HG03280 (cell line): ENCODE data around the gene POLR2C.

Source experiments
- ATAC-seq: cut with Tn5 transposase; IDR thresholded peaks from one replicate; pipeline ENCODE4 v1.9.1; 2021; ENCODE audit warnings: mild to moderate bottlenecking, moderate library complexity; ENCODE audit not compliant: unreplicated experiment

Gene POLR2C

DNA sequence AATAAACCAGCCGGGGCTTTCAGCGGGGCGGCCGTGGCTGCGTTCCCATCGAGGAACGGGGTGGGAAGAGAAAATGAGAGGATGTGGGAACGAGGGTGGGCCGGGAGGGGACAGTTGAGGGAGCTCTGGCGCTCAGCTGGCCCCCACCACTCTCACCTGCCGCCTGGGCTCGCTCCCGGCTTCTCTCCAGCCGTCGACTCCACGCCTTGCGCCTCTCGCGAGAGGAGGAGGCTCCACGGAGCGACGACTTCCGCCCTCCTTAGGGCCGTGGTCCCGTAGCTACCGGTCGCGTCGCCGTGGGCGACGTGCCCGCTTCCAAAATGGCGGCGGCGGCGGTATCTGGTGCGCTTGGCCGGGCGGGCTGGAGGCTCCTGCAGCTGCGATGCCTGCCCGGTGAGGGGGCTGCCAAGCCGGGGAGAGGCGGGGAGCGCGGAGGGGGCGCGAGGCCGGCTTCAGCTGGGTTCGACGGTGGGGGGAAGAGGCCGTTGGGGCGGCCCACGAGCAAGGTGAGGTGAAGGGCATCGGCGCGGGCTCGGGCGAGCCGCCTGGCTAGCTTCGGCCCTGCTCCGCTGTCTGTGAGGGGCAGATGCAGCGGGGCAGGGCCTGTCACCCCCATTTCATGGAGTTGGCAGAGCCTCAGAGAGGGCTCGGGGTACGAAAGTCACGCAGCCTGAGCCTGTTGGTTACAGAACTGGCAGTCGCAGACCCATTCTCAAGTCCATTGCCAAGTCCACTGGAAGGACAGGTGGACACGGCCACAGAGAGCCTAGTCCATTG, 15.1 kb upstream of the POLR2C start, which contains the start of the genes CIAPIN1 and COQ9:
CIAPIN1 (minus strand) TSS at position 200 of the 777 bp plus-strand sequence. CDS start 6,457 bp downstream, outside the sequence.
COQ9 (plus strand) TSS at position 294 of the 777 bp plus-strand sequence; CDS start at position 321, 27 bp downstream.
- peak; percentile 97 for ATAC-seq

DNA sequence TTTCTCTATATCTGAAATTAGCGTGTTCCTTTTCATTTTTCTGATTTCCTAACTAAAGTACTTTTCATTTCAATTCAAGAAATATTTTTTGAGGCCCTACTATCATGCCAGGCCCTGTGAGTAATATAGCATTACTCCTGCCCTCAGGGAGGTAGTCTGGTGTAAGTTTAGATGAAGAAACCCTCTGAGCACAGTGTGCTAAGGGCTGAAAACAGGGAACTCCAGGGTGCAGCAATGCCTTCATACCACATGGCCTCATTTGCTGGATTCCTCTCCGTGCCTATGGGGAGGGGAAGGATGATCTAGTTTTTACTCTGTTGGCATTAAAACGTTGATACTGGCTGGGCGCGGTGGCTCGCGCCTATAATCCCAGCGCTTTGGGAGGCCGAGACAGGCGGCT, 10.5 kb upstream of the POLR2C start:
- no peak for ATAC-seq

DNA sequence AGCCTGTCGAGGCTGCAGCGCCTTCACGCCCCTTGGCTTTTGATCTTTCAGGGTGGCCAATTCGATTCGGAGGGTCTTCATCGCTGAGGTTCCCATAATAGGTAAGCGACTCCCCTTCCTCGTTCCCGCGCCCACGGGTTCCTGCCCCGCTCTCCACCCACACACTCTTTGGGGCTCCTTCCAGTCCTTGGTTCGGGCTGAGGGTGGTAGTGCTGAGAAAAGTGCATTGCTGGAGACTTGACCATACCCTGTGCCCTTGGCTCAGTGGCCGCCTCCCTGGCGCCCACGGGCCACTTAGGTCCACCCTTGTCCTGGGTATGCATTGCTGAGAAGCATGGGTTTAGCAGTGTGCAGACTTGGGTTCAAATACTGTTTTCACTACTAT, 491 bp downstream of the POLR2C start:
- ATAC-seq: no peak

DNA sequence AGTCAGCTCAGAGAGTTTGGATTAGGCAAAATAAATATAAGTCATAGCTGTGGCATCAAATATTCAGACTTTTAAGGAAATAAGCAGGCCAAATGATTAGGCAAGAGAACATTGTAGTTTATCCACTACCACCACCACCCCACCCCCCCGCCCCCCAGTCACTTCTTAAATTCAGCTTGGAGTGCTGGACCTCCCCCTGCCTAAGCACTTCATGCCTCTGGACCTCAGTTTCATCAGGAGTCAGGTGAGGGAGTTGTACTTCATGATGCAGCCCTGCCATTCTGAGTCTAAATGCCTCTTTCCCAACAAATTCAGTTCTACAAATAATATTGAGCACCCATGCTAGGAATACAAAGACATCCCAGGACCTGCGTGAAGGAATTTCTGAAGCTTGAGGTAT, 2.0 kb downstream of the POLR2C start:
- ATAC-seq: no peak

DNA sequence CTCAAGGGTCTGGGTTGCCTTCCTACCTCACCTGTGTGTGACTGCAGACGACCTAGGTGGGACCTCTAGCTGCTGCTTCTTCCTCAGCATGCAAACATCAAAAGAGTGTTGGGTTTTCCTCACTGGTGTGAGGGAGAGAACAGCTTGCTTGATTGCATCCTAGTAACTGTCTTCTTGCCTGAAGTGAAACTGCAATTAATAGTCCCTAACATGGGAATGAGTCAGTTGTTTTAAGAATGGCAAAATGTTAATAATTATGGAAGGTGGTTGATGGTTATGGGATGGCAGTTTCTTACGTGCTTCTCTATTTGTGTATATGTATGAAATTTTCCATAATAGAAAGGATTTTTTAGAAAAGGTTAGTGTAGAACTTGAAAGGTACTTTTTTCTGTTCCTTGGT, 5.9 kb downstream of the POLR2C start:
- ATAC-seq: no peak

DNA sequence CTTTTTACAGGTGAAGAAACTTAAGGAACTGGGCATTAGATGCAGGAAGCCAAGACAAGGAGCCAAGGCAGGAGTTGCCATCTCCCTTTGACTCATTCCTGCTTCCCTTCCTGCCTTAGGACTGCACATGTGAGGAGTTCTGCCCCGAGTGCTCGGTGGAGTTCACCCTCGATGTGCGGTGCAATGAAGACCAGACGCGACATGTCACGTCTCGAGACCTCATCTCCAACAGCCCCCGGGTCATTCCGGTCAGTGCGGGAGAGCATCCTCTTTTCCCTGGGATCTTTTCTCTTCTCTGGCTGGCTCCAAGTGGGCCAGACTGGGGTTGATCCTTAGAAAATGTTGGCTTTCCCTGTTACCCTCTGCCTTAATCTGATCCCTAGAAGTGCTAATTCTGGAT, 6.6 kb downstream of the POLR2C start:
- ATAC-seq: no peak

DNA sequence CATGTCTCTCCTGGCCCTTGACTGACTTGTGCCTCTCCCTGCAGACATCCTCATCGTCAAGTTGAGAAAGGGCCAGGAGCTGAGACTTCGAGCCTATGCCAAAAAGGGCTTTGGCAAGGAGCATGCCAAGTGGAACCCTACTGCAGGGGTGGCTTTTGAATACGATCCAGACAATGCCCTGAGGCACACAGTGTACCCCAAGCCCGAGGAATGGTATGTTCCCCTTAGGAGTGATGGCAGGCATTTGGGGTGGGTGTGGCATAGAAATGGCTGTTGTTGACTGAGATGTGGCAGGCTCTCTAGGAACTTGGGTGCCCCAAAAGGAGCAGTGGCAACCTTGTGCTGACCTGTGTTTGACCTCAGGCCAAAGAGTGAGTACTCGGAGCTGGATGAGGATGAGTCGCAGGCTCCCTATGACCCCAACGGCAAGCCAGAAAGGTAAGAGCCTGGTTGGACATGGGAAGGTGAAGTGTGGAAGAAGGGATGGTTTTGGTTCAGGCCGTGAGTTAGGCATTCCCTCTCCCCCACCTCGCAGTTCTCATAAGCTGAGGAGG, 7.5 kb downstream of the POLR2C start:
- ATAC-seq: no peak

DNA sequence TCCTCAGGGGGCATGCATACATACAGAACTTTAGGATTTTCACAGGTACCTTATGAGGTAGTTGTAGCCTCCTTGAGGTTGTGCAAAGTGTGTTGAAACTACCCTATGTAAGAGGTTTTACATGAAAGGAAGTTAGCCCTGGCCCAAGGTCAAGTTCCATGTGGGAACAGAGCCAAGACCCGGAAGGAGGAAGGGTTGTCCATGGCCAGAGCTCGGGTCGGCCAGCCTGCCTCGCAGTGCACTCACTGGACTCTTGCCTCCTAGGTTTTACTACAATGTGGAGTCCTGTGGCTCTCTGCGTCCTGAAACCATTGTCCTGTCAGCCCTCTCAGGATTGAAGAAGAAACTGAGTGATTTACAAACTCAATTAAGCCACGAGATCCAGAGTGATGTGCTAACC, 8.2 kb downstream of the POLR2C start:
- ATAC-seq: no peak

DNA sequence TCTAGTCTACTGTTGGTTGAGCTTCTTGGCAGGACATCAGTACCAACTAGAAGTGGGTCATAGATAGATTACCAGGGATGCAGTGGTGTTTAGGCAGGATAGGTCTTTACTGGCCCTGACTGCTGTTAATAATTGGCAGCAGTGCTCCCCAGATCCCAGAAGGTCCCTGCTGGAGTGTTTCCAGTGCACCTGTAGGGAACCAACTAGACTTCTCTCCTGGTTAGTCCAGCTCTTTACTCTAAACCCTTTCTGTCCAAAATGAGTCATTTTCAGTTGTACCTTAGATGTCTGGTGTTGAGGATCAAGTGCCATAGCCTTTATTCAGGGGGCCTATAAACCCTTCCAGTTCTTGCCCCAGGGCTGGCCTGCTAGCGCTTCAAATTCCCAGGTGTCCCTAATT, 8.7 kb downstream of the POLR2C start:
- no peak for ATAC-seq

DNA sequence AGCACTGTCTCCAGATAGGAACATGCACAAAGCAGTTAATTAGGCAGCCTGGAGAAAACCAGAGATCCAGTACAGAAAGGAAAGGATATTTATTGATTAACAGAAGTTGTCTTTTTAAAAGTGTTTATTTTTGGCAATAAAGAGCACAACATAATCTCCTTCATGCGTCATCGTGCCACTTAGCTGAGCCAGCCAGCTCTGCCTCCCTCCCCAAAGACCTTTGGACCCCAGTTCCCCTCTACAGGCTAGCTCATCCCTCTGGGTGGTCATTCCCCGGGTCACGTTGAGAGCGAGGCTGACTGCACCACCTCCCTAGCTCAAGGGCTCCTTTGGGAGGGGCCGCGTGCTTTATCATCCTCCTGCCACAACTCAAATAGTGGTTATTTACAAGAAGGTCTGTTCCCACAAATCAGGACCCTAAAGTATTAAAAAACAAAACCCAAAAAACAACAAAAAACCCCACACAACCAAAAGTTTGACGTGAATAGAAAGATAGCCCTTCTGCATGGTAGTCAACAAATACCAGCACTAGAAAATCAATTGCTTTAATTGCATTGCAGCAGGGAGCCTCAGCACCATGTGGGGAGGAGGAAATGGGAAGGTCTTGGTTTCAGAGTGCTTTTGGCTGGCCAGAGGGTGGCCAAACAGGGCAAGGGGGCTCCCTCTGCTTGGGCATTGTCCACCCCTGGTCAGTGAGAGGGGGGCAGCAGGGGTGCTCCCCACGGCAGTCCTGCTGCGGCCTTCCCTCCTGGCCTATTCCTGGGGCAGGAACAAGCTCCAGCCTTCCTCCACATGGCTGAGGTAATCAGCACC, 9.6 kb downstream of the POLR2C start:
- ATAC-seq: no peak

DNA sequence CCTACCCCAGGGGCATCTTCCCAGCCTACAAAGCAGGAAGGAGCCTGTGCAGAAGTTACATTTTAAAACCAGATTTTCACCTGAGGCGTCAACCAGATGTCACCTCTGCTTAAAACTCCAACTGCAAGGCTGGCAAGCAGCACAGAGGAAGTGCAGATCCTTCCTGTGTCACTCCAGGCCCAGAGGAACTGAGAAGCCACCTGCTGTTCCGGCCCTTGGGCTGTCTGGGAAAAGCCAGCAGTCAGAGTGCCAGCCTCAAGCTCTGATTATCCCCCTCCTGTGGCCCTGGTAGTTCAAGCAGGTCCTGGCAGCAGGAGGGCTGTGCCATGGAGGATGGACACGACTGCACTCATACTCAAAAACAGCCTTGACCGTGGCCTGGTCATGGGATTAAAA, 10.2 kb downstream of the POLR2C start:
- no peak for ATAC-seq

DNA sequence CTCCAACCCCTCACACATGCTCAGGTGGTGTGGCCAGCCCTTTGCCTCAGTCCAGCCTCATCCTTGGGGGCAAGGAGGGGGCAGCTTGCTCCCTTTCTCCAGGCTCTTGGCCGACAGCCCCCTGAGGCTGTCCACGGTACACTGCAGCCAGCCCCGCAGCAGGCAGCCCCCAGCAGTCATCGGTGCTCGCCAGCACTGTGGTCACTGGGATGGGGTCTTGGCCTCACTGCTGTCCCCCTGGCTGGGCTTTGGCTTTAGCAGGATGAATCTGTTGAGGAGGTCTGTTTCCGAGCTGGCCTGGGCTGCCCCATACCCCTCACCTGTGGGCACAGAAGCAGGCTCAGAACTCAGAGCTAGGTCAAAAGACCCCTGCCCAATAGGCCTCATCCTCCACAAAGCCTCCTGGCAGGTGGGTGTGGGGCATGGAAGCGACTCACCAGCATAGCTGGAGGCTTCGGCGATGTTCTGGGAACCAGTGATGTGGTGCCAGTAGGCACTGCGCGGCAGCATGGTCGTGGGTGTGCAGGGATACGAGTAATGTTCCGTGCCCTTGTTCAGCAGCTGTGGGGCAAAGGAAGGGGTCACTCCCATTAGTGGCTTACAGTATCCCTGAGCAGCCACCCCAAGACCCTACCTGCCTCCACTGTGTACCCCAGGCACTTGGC, 10.8 kb downstream of the POLR2C start:
- ATAC-seq: no peak

DNA sequence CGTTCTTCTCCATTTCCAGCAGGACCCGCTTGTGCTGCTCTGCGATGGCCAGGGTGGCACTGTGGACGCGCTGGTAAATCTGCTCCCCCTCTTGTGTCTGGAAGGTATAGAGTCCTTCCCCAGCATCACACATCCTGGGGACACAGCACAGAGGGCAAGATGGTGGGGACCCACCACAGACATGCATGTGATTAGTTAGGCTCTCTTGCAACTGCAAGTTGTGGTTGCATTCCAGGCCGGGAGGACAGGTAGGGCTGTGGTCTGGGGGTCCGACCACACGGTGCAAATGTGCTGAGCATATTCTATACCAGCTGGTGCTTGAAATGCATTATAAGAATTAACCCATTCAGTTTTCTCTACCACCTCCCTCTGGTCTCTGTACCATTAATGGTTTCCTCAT, 11.4 kb downstream of the POLR2C start:
- ATAC-seq: no peak

DNA sequence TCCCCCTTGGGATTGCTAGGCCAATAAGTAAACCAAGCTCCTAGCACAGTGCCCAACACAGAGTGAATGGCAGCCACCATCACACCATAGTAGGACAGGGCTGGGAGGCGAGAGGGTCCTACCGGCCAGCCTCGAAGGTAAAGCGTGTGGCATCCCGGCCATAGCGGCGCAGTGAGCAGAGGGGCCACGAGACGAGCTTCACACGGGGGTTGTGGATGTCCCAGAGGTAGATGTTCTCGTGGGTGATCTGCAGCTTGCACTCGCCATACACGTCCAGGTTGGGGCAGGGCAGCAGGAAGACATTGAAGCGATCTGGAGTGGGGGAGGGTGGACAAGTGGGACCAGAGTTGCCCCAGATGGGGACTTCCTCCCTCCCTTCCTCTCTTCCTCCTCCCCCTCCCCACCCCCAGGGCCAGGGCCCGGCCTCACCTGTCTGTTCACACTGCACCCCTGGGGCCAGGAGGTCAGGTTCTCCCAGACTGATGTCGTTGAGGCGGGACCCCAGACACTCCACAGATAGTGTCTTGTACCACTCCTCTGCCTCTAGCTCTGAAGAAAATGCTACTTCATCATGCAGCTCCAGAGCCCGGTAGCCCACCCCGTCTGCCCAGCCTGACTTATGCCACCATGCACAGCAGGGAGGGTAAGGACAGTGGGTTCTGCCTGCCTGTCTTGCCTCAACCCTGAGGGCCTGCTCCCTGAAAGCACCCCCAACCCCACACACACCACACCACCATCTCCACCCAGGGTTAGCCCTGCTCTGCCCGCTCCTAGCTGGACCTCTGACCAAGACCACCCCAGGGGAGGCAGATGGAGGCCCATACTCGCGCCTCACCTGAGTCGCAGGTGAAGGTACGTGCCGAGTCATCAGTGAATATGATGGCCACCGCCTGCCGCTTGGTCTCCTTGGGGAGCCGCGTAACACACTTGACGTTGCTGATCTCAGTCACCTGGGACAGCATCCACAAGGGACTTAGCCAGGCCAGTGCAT, 12.5 kb downstream of the POLR2C start:
- ATAC-seq: no peak

DNA sequence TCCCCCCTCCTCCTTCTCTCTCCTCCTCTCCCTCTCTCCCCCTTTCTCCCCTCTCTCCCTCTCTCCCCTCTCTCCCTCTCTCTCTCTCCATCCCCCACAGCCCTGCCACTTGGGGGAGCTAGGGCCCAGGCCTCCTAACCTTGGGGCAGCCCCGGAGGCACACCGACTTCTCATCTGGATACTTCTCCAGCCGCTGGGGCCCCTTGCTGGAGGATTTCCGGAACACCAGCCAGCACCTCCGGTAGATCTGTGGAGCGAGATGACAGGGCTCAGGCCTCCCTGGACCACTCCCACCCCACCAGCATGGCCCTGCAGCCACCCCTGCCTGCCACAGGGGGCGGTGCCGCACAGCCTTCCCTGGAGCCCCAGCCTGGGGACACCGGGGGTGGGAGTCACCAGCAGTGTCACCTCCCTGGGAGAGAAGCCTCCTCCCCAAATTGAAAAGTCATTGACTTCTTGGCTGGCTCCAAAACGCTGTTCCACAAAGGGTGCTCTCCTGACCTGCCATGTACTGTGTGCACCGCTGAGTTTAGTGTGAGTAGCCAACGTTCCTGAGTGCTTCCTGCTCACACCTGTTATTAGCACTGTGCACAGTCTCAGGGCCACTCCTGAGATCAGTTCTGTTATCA, 13.3 kb downstream of the POLR2C start:
- peak; percentile 90 for ATAC-seq

DNA sequence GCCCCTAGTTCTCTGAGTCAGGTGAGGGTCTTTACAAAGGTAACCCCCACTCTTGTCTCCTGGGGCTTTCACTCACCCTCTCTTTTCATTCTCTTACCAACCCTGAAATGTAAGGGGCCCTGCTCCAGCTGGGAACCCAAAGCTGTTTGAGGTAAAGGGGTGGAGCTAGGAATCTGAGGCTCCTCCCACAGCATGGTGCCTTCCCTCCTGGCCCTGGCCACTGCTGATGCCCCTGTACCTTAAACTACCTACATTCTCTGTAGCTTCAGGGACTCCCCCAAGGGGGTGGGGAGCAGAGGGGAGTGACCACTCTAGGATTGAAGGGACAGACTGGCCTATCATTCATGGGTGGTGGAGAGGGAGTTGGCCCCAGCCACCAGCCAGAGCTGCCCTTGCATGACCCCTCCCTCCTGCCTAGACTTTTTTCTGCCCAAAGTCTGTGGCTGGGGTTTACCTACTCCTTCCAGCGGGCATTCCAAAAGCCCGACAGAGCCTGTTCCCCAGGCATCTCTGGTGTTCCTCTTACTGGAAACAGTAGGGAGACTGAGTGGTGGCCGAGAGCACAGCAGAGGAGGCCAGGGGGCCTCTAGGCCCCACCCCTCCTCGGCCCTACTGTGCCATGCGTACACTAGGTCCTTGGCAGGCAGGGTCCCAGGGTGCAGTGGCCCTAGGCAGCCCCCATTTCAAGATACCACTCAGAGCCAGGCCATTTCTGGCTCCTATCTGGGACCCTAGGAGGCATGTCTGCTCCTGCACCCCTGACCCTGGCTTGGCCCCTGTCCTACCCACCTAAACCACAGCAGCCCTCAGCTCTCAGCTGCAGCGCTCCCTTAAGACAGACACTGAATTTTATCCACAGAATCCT, 14.3 kb downstream of the POLR2C start:
- ATAC-seq: no peak

DNA sequence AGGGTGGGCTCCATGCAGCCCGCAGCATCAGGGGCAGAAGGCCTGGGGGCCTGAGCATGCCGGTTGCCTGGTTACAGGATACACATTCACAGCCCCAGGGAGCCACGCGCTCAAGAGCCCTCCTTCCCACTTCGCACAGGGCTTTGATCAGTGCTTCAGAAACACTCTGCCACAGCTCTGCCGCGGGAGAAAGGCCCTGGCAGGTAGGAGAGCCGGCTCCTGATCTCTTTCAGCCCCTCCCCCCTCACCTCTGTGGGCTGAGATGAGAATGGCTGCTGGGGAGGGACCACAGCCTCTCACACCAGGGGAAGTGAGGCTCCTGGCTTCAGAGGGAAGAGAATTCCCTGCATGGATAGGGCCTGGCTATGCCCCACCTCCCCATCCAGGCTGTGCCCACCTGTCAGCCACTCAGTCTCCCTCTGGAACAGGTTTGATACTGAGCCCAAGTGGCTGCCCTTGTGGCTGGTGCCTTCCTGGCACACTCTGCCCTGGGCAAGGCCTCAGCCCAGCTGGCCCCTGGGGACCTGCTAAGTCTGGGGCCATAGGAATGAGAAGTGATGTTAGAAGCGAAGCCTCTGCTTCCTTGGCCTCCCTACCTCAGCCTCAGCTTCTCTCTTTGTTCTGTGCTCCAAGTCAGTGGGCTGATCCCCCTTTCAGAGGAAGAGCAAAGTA, 15.2 kb downstream of the POLR2C start:
- no peak for ATAC-seq
